GM21423 (cell line): ENCODE results near the gene PDZK1IP1.
"Not testable (repeated sequence)": the region's sequence is repeated elsewhere in the genome, so short reads cannot be mapped to it uniquely, and the experiment has no call there.

ENCODE experiments used
- ATAC-seq: cut with Tn5 transposase; IDR thresholded peaks from one replicate; pipeline ENCODE4 v1.9.1; 2021; ENCODE audit warnings: mild to moderate bottlenecking, moderate library complexity; ENCODE audit not compliant: unreplicated experiment

Gene PDZK1IP1

GRCh38 chr1:47181955-47182675 is 7.7 kb downstream of the PDZK1IP1 start:
- no peak for ATAC-seq

- no peak for ATAC-seq
Observed at GRCh38 chr1:47181095-47181954, 8.5 kb downstream of the PDZK1IP1 start.

- ATAC-seq = no peak
Observed at GRCh38 chr1:47180603-47181094, 9.2 kb downstream of the PDZK1IP1 start.

- no peak for ATAC-seq
Observed at GRCh38 chr1:47179988-47180563, 9.8 kb downstream of the PDZK1IP1 start.

- ATAC-seq = peak; percentile 89
Observed at GRCh38 chr1:47179017-47179987, 10.5 kb downstream of the PDZK1IP1 start.

GRCh38 chr1:47178654-47179016 is 11.2 kb downstream of the PDZK1IP1 start:
- no peak for ATAC-seq

- no peak for ATAC-seq
Observed at GRCh38 chr1:47178020-47178419, 11.8 kb downstream of the PDZK1IP1 start.

GRCh38 chr1:47175227-47175934 is 14.5 kb downstream of the PDZK1IP1 start:
- peak; percentile 43 for ATAC-seq

GRCh38 chr1:47174656-47175020 is 15.2 kb downstream of the PDZK1IP1 start:
- ATAC-seq = no peak

GRCh38 chr1:47172782-47173181 is 17.1 kb downstream of the PDZK1IP1 start:
- ATAC-seq = no peak

GRCh38 chr1:47164552-47164951 is 25.3 kb downstream of the PDZK1IP1 start:
- no peak for ATAC-seq

- no peak for ATAC-seq
Observed at GRCh38 chr1:47161298-47162040, 28.4 kb downstream of the PDZK1IP1 start.

GRCh38 chr1:47160716-47161115 is 29.1 kb downstream of the PDZK1IP1 start:
- ATAC-seq = no peak

GRCh38 chr1:47157957-47158356 is 31.9 kb downstream of the PDZK1IP1 start:
- not testable (repeated sequence) for ATAC-seq

GRCh38 chr1:47156457-47156856 is 33.4 kb downstream of the PDZK1IP1 start:
- ATAC-seq = not testable (repeated sequence)

- not testable (repeated sequence) for ATAC-seq
Observed at GRCh38 chr1:47149162-47149561, 40.7 kb downstream of the PDZK1IP1 start.

- no peak for ATAC-seq
Observed at GRCh38 chr1:47147047-47147785, 42.6 kb downstream of the PDZK1IP1 start.

- not testable (repeated sequence) for ATAC-seq
Observed at GRCh38 chr1:47146495-47146894, 43.3 kb downstream of the PDZK1IP1 start.
